ENCODE measurements around the gene MAP4K3.
"Not testable (repeated sequence)": the region's sequence is repeated elsewhere in the genome, so short reads cannot be mapped to it uniquely, and the experiment has no call there.

MAP4K3 gene

GRCh38 chr2:39334529-39334928 is 102.6 kb downstream of the MAP4K3 start:
- Histone ChIP-seq H3K4me3 (ENCODE audit: control insufficient read depth in 1 of 7, extremely low read depth in 1 of 7, insufficient read depth in 4 of 7, low read depth in 2 of 7, low read length in 6 of 7) (no peak overlapping the region), H3K27me3 (replicated peaks in 2 of 5; ENCODE audit: control insufficient read depth in 4 of 5, insufficient read depth in 5 of 5, low read length in 4 of 5) (no peaks in the 10 kb centered on the region), H3K36me3 (ENCODE audit: control insufficient read depth in 4 of 4, insufficient read depth in 4 of 4, low read length in 3 of 4) (peaks cover 0 to 10% (median 7%) of the 10 kb centered on the region in 4 experiments), H3K27ac (ENCODE audit: insufficient read depth in 1 of 2, low read depth in 1 of 2, low read length in 2 of 2, poor library complexity in 1 of 2, severe bottlenecking in 2 of 2) (no peak overlapping the region), H3K9me3 (ENCODE audit: control extremely low read depth in 1 of 5, control insufficient read depth in 4 of 5, insufficient read depth in 2 of 5, low read depth in 1 of 5, low read length in 4 of 5) (no peaks in the 10 kb centered on the region), H3K4me1 (ENCODE audit: control extremely low read depth in 1 of 4, control insufficient read depth in 4 of 4, insufficient read depth in 4 of 4, low read length in 3 of 4) (no peaks in the 10 kb centered on the region)
- ChIA-PET CTCF (interaction anchor here (0.8 to 1.7 kb wide), 4 partner anchors 9 to 39 kb away, joined by 3 to 8 read pairs (median 4); no protein-coding TSS in a partner anchor), POLR2A (no interaction called here)
- DNase-seq = no peak

- H3K4me1 ChIP-seq (ENCODE audit: control extremely low read depth in 1 of 4, control insufficient read depth in 4 of 4, insufficient read depth in 4 of 4, low read length in 3 of 4) = no peaks in the 10 kb centered on the region
- CTCF ChIA-PET = interaction anchor here (0.6 kb wide), 1 partner anchor 9 kb away, joined by 4 read pairs; no protein-coding TSS in a partner anchor
- H3K27ac ChIP-seq (ENCODE audit: insufficient read depth in 1 of 2, low read depth in 1 of 2, low read length in 2 of 2, poor library complexity in 1 of 2, severe bottlenecking in 2 of 2) = no peak overlapping the region
- H3K36me3 ChIP-seq (ENCODE audit: control insufficient read depth in 4 of 4, insufficient read depth in 4 of 4, low read length in 3 of 4) = peaks cover 6 to 40% (median 9%) of the 10 kb centered on the region in 4 experiments
- H3K9me3 ChIP-seq (ENCODE audit: control extremely low read depth in 1 of 5, control insufficient read depth in 4 of 5, insufficient read depth in 2 of 5, low read depth in 1 of 5, low read length in 4 of 5) = no peaks in the 10 kb centered on the region
- H3K4me3 ChIP-seq (ENCODE audit: control insufficient read depth in 1 of 7, extremely low read depth in 1 of 7, insufficient read depth in 4 of 7, low read depth in 2 of 7, low read length in 6 of 7) = no peak overlapping the region
- H3K27me3 ChIP-seq (replicated peaks in 2 of 5; ENCODE audit: control insufficient read depth in 4 of 5, insufficient read depth in 5 of 5, low read length in 4 of 5) = no peaks in the 10 kb centered on the region
- 95% methylated on average over 4 of the region's 5 CpGs for WGBS (ENCODE audit: insufficient coverage)
- DNase-seq = no peak
- POLR2A ChIA-PET = no interaction called here
Observed at GRCh38 chr2:39326644-39327043, 110.4 kb downstream of the MAP4K3 start.

- CTCF ChIA-PET = no interaction called here
- POLR2A ChIA-PET = no interaction called here
Observed at GRCh38 chr2:39325966-39326365, 111.1 kb downstream of the MAP4K3 start.

GRCh38 chr2:39321056-39322035 is 115.7 kb downstream of the MAP4K3 start:
- H3K36me3 ChIP-seq (ENCODE audit: control insufficient read depth in 4 of 4, insufficient read depth in 4 of 4, low read length in 3 of 4) = peaks cover 0 to 13% (median 8%) of the 10 kb centered on the region in 4 experiments
- POLR2A ChIA-PET; H3K9me3 ChIP-seq (ENCODE audit: control extremely low read depth in 1 of 5, control insufficient read depth in 4 of 5, insufficient read depth in 2 of 5, low read depth in 1 of 5, low read length in 4 of 5); CTCF ChIA-PET; H3K4me1 ChIP-seq (ENCODE audit: control extremely low read depth in 1 of 4, control insufficient read depth in 4 of 4, insufficient read depth in 4 of 4, low read length in 3 of 4); H3K27me3 ChIP-seq (replicated peaks in 2 of 5; ENCODE audit: control insufficient read depth in 4 of 5, insufficient read depth in 5 of 5, low read length in 4 of 5); H3K4me3 ChIP-seq (ENCODE audit: control insufficient read depth in 1 of 7, extremely low read depth in 1 of 7, insufficient read depth in 4 of 7, low read depth in 2 of 7, low read length in 6 of 7); H3K27ac ChIP-seq (ENCODE audit: insufficient read depth in 1 of 2, low read depth in 1 of 2, low read length in 2 of 2, poor library complexity in 1 of 2, severe bottlenecking in 2 of 2); DNase-seq: not testable (repeated sequence)
- 100% methylated on average over 2 of the region's 16 CpGs for WGBS (ENCODE audit: insufficient coverage)

More at GRCh38 chr2:39325966-39326365, 111.1 kb downstream of the MAP4K3 start:
- Histone ChIP-seq H3K9me3 (ENCODE audit: control extremely low read depth in 1 of 5, control insufficient read depth in 4 of 5, insufficient read depth in 2 of 5, low read depth in 1 of 5, low read length in 4 of 5) (no peaks in the 10 kb centered on the region), H3K4me1 (ENCODE audit: control extremely low read depth in 1 of 4, control insufficient read depth in 4 of 4, insufficient read depth in 4 of 4, low read length in 3 of 4) (no peaks in the 10 kb centered on the region), H3K36me3 (ENCODE audit: control insufficient read depth in 4 of 4, insufficient read depth in 4 of 4, low read length in 3 of 4) (peaks cover 0 to 38% (median 9%) of the 10 kb centered on the region in 4 experiments), H3K27me3 (replicated peaks in 2 of 5; ENCODE audit: control insufficient read depth in 4 of 5, insufficient read depth in 5 of 5, low read length in 4 of 5) (no peaks in the 10 kb centered on the region), H3K4me3 (ENCODE audit: control insufficient read depth in 1 of 7, extremely low read depth in 1 of 7, insufficient read depth in 4 of 7, low read depth in 2 of 7, low read length in 6 of 7) (no peak overlapping the region), H3K27ac (ENCODE audit: insufficient read depth in 1 of 2, low read depth in 1 of 2, low read length in 2 of 2, poor library complexity in 1 of 2, severe bottlenecking in 2 of 2) (no peak overlapping the region)
- no peak for DNase-seq
- 100% methylated on average over 1 of the region's 1 CpG for WGBS (ENCODE audit: insufficient coverage)

- Histone ChIP-seq H3K27ac (ENCODE audit: insufficient read depth in 1 of 2, low read depth in 1 of 2, low read length in 2 of 2, poor library complexity in 1 of 2, severe bottlenecking in 2 of 2) (no peak overlapping the region), H3K9me3 (ENCODE audit: control extremely low read depth in 1 of 5, control insufficient read depth in 4 of 5, insufficient read depth in 2 of 5, low read depth in 1 of 5, low read length in 4 of 5) (no peaks in the 10 kb centered on the region), H3K36me3 (ENCODE audit: control insufficient read depth in 4 of 4, insufficient read depth in 4 of 4, low read length in 3 of 4) (peaks cover 0 to 10% (median 7%) of the 10 kb centered on the region in 4 experiments), H3K4me1 (ENCODE audit: control extremely low read depth in 1 of 4, control insufficient read depth in 4 of 4, insufficient read depth in 4 of 4, low read length in 3 of 4) (no peaks in the 10 kb centered on the region), H3K4me3 (ENCODE audit: control insufficient read depth in 1 of 7, extremely low read depth in 1 of 7, insufficient read depth in 4 of 7, low read depth in 2 of 7, low read length in 6 of 7) (no peak overlapping the region), H3K27me3 (replicated peaks in 2 of 5; ENCODE audit: control insufficient read depth in 4 of 5, insufficient read depth in 5 of 5, low read length in 4 of 5) (no peaks in the 10 kb centered on the region)
- ChIA-PET POLR2A (no interaction called here), CTCF (no interaction called here)
- no peak for DNase-seq
- WGBS (ENCODE audit: insufficient coverage) = no CpG with 5 or more reads among the region's 4 CpGs
Observed at GRCh38 chr2:39320162-39320561, 116.9 kb downstream of the MAP4K3 start.

GRCh38 chr2:39313575-39313974 is 123.5 kb downstream of the MAP4K3 start:
- Histone ChIP-seq H3K36me3 (ENCODE audit: control insufficient read depth in 4 of 4, insufficient read depth in 4 of 4, low read length in 3 of 4) (peaks cover 5 to 16% (median 13%) of the 10 kb centered on the region in 4 experiments), H3K9me3 (ENCODE audit: control extremely low read depth in 1 of 5, control insufficient read depth in 4 of 5, insufficient read depth in 2 of 5, low read depth in 1 of 5, low read length in 4 of 5) (no peaks in the 10 kb centered on the region), H3K27me3 (replicated peaks in 2 of 5; ENCODE audit: control insufficient read depth in 4 of 5, insufficient read depth in 5 of 5, low read length in 4 of 5) (no peaks in the 10 kb centered on the region), H3K27ac (ENCODE audit: insufficient read depth in 1 of 2, low read depth in 1 of 2, low read length in 2 of 2, poor library complexity in 1 of 2, severe bottlenecking in 2 of 2) (no peak overlapping the region), H3K4me1 (ENCODE audit: control extremely low read depth in 1 of 4, control insufficient read depth in 4 of 4, insufficient read depth in 4 of 4, low read length in 3 of 4) (no peaks in the 10 kb centered on the region), H3K4me3 (ENCODE audit: control insufficient read depth in 1 of 7, extremely low read depth in 1 of 7, insufficient read depth in 4 of 7, low read depth in 2 of 7, low read length in 6 of 7) (no peak overlapping the region)
- ChIA-PET CTCF (interaction anchor here (0.7 kb wide), 1 partner anchor 427 kb away, joined by 3 read pairs; no protein-coding TSS in a partner anchor), POLR2A (no interaction called here)
- 100% methylated on average over 3 of the region's 4 CpGs for whole genome bisulfite sequencing (ENCODE audit: insufficient coverage)
- no peak for DNase-seq

GRCh38 chr2:39311469-39311868 is 125.6 kb downstream of the MAP4K3 start:
- ChIA-PET CTCF (interaction anchor here (1.0 to 1.1 kb wide), 2 partner anchors 19 to 81 kb away, joined by 3 read pairs; no protein-coding TSS in a partner anchor), POLR2A (no interaction called here)

More at GRCh38 chr2:39311469-39311868, 125.6 kb downstream of the MAP4K3 start:
- no peaks in the 10 kb centered on the region for H3K27me3 ChIP-seq (replicated peaks in 2 of 5; ENCODE audit: control insufficient read depth in 4 of 5, insufficient read depth in 5 of 5, low read length in 4 of 5)
- H3K36me3 ChIP-seq (ENCODE audit: control insufficient read depth in 4 of 4, insufficient read depth in 4 of 4, low read length in 3 of 4) = peaks cover 7 to 16% (median 13%) of the 10 kb centered on the region in 4 experiments
- no peaks in the 10 kb centered on the region for H3K9me3 ChIP-seq (ENCODE audit: control extremely low read depth in 1 of 5, control insufficient read depth in 4 of 5, insufficient read depth in 2 of 5, low read depth in 1 of 5, low read length in 4 of 5)
- no peak overlapping the region for H3K4me3 ChIP-seq (ENCODE audit: control insufficient read depth in 1 of 7, extremely low read depth in 1 of 7, insufficient read depth in 4 of 7, low read depth in 2 of 7, low read length in 6 of 7)
- no peaks in the 10 kb centered on the region for H3K4me1 ChIP-seq (ENCODE audit: control extremely low read depth in 1 of 4, control insufficient read depth in 4 of 4, insufficient read depth in 4 of 4, low read length in 3 of 4)
- WGBS (ENCODE audit: insufficient coverage) = 94% methylated on average over 2 of the region's 2 CpGs
- H3K27ac ChIP-seq (ENCODE audit: insufficient read depth in 1 of 2, low read depth in 1 of 2, low read length in 2 of 2, poor library complexity in 1 of 2, severe bottlenecking in 2 of 2) = no peak overlapping the region
- no peak for DNase-seq

All from common myeloid progenitor, CD34-positive (primary cell).